Tibial nerve (tissue), 3 donors: ENCODE measurements around the gene PGBD5.

Experiments used
- CTCF ChIP-seq, 5 experiments: fragments of 200-600 bp in 3 of 5; fragments of 450-650 bp in 2 of 5; sonication (generic) in 3 of 5; IDR thresholded peaks; one replicate each; pipeline ENCODE4 v1.5.1; 2016 to 2019; ENCODE audit warnings: antibody characterized with exemption in 5 of 5, mild to moderate bottlenecking in 3 of 5, moderate library complexity in 2 of 5
- POLR2A ChIP-seq, 2 donors: fragments of 450-650 bp; IDR thresholded peaks; one replicate each; pipeline ENCODE4 v1.6.1; 2017; ENCODE audit warnings: antibody characterized with exemption in 2 of 2, mild to moderate bottlenecking in 2 of 2, moderate library complexity in 2 of 2

GRCh38 chr1:230300322-230301301, 125.5 kb downstream of the PGBD5 start:
- TF ChIP-seq POLR2A (IDR thresholded peaks at IDR 0.05), result no peak
- no peak for TF ChIP-seq CTCF (IDR thresholded peaks at IDR 0.05)
